Heart left ventricle (tissue), 16 donors: ENCODE data around the gene PRKAG2. TPM values are rescaled to one million over a fixed set of nuclear protein-coding genes. Genes with fewer than 3 reads are reported as not detected.

ENCODE experiments used
- ATAC-seq, 4 donors: fragments of 200-7000 bp; cut with Tn5 transposase; one replicate each; pipeline ENCODE4 v1.9.1; 2020 to 2022; ENCODE audit warnings: moderate library complexity in 4 of 4, mild to moderate bottlenecking in 3 of 4, moderate number of reproducible peaks in 1 of 4
- DNase-seq, 5 donors: peaks; one replicate each; pipeline ENCODE4 v3.0.0-alpha.2; 2020
- H3K27ac ChIP-seq, 12 donors: fragments of 200-600 bp; sonication (generic) in 4 of 12; one replicate each; pipeline versions ENCODE4 v1.5.0 to v1.8.0; 2016 to 2022; ENCODE audit warnings: mild to moderate bottlenecking in 2 of 12
- H3K27me3 ChIP-seq, 9 donors: fragments of 200-600 bp; sonication (generic) in 2 of 9; one replicate each; pipeline versions ENCODE4 v1.5.1 to v1.8.0; 2016 to 2022; ENCODE audit warnings: mild to moderate bottlenecking in 3 of 9
- H3K36me3 ChIP-seq, 9 donors: fragments of 200-600 bp; sonication (generic) in 2 of 9; one replicate each; pipeline versions ENCODE4 v1.5.0 to v1.8.0; 2018 to 2022; ENCODE audit warnings: mild to moderate bottlenecking in 2 of 9
- H3K4me1 ChIP-seq, 12 donors: fragments of 200-600 bp; sonication (generic) in 4 of 12; one replicate each; pipeline versions ENCODE4 v1.5.0 to v1.8.0; 2016 to 2022; ENCODE audit warnings: mild to moderate bottlenecking in 3 of 12
- H3K4me3 ChIP-seq, 12 donors: fragments of 200-600 bp; sonication (generic) in 4 of 12; one replicate each; pipeline versions ENCODE4 v1.5.0 to v1.8.0; 2017 to 2022; ENCODE audit warnings: mild to moderate bottlenecking in 9 of 12, moderate library complexity in 4 of 12
- H3K9me3 ChIP-seq, 12 donors: fragments of 200-600 bp; sonication (generic) in 4 of 12; one replicate each; pipeline versions ENCODE4 v1.5.0 to v1.8.0; 2016 to 2022; ENCODE audit warnings: mild to moderate bottlenecking in 1 of 12
- CTCF ChIP-seq, 12 donors: fragments of 200-600 bp; sonication (generic) in 4 of 12; IDR thresholded peaks; one replicate each; pipeline versions ENCODE4 v1.5.0 to v1.8.0; 2018 to 2022; ENCODE audit warnings: antibody characterized with exemption in 12 of 12, mild to moderate bottlenecking in 5 of 12
- POLR2A ChIP-seq, 2 donors: fragments of 450-650 bp; IDR thresholded peaks; one replicate each; pipeline ENCODE4 v1.6.1; 2017; ENCODE audit warnings: antibody characterized with exemption in 2 of 2, mild to moderate bottlenecking in 2 of 2, moderate library complexity in 2 of 2
- WGBS, 4 donors: extraction: QIAGEN DNeasy Blood & Tissue Kit in 2 of 4; methylation state at CpG; one replicate each; pipeline versions ENCODE4 v1.1.5 to v1.1.7; 2013 to 2018; 5-methylcytosine and 5-hydroxymethylcytosine counted together
- intact Hi-C, 10 donors: fragments of 100-400 bp; cut with DNase I; formaldehyde crosslinking; loops; one replicate each; pipeline versions ENCODE4 v1.11.1 to v1.14.2; 2022
- polyA plus RNA-seq, 2 donors: library from polyadenylated mRNA; stranded (reverse); fragments of 200-250 nt; gene quantifications; one replicate each; pipeline ENCODE4 v1.2.3, GENCODE V29; 2013
- total RNA-seq, 9 donors: library from RNA; depleted of rRNA in 2 of 9; stranded (reverse); fragments of >200 nt in 2 of 9; fragmentation: NEBNext Ultra II Directional in 3 of 9; extraction: Animal tissue kit (Norgen Biotek cat#: 25700) in 3 of 9; gene quantifications; one replicate each; pipeline versions ENCODE4 v1.1.0 to v1.2.4, GENCODE V29; 2016 to 2023
- donor health status: ischemic (EF 13 %, LVEDD 7.1; RV severe dilation, severe dysfunction).
- donor health status: healthy with polysubstance abuse.
- donor health status: DM: no; HTN: yes; CAD: no.
- donor health status: DM: no; HTN: no; CAD: no.
- donor health status: ischemic (EF 25% LVEDD 6.9; RV normal size, moderate dysfunction).
- donor health status: ischemic (EF 25% LVEDD 5.7; RV mildly dilated, moderate dysfunction).
- donor health status: healthy.
- donor health status: DM: yes; HTN: yes; CAD: no.
- donor health status: ischemic (EF 35%, LVEDD 5.7; RV mildly dilated, moderate dysfunction).
- donor health status: nonischemic (EF 11% LVEDD 7.7; RV severe dilation, severe dysfunction).
- donor health status: DM: yes; HTN: yes; CAD: no.
- donor health status: PGD.
- donor health status: ischemic (EF 29% LVEDD 5.4; RV normal size, mild dysfunction).
- donor health status: nonischemic (EF 23%, LVEDD 6.1; RV moderate dilation, normal function).

The PRKAG2 gene
- total and polyA plus RNA-seq, 11 donors = 50.2 to 179 (median 108) TPM

GRCh38 chr7:151838861-151839381, 38.0 kb downstream of the PRKAG2 start:
- peaks cover 0 to 3% (median 0%) of the 10 kb centered on the region in 9 donors for H3K36me3 ChIP-seq
- WGBS, 4 donors = 72 to 88% (median 76%) methylated on average over 17 of the region's 17 CpGs
- peaks cover 0 to 42% (median 0%) of the 10 kb centered on the region in 12 donors for H3K4me1 ChIP-seq
- intact Hi-C loops = no loop called here
- TF ChIP-seq CTCF (IDR thresholded peaks at IDR 0.05) (no peak), POLR2A (IDR thresholded peaks at IDR 0.05) (no peak)
- peak in 3 of 4 donors; percentile 20 to 64 (median 54) for ATAC-seq
- H3K4me3 ChIP-seq = peak overlapping the region in 1 of 12 donors; percentile 38
- H3K9me3 ChIP-seq = no peaks in the 10 kb centered on the region
- peak overlapping the region in 1 of 12 donors; percentile 88 for H3K27ac ChIP-seq
- peak in 2 of 5 donors; percentile 46 to 68 for DNase-seq
- H3K27me3 ChIP-seq = no peaks in the 10 kb centered on the region

- H3K36me3 ChIP-seq = peaks cover 0 to 3% (median 0%) of the 10 kb centered on the region in 9 donors
- H3K27me3 ChIP-seq = no peaks in the 10 kb centered on the region
- 70 to 84% (median 81%) methylated on average over 7 of the region's 7 CpGs for WGBS, 4 donors
- TF ChIP-seq CTCF (IDR thresholded peaks at IDR 0.05) = no peak
- TF ChIP-seq POLR2A (IDR thresholded peaks at IDR 0.05) = no peak
- H3K4me1 ChIP-seq = peaks cover 0 to 38% (median 0%) of the 10 kb centered on the region in 12 donors
- intact Hi-C loops = no loop called here
- H3K4me3 ChIP-seq = peak overlapping the region in 1 of 12 donors; percentile 38
- ATAC-seq (peak in 3 of 4 donors; percentile 16 to 20 (median 19)), DNase-seq (no peak)
- no peaks in the 10 kb centered on the region for H3K9me3 ChIP-seq
- peak overlapping the region in 2 of 12 donors; percentile 9 to 88 for H3K27ac ChIP-seq
Observed at GRCh38 chr7:151838072-151838471, 38.8 kb downstream of the PRKAG2 start.

- Histone ChIP-seq H3K4me3 (peak overlapping the region in 1 of 12 donors; percentile 38), H3K27ac (peak overlapping the region in 2 of 12 donors; percentile 9 to 88), H3K4me1 (peaks cover 0 to 38% (median 0%) of the 10 kb centered on the region in 12 donors), H3K27me3 (no peaks in the 10 kb centered on the region), H3K9me3 (no peaks in the 10 kb centered on the region), H3K36me3 (peaks cover 0 to 3% (median 0%) of the 10 kb centered on the region in 9 donors)
- 72 to 81% (median 74%) methylated on average over 24 to 25 of the region's 25 CpGs for WGBS, 4 donors
- ATAC-seq = peak in 1 of 4 donors; percentile 14
- intact Hi-C loops = no loop called here
- DNase-seq = no peak
- TF ChIP-seq POLR2A (IDR thresholded peaks at IDR 0.05) = no peak
- TF ChIP-seq CTCF (IDR thresholded peaks at IDR 0.05) = no peak
Observed at GRCh38 chr7:151837285-151838042, 39.5 kb downstream of the PRKAG2 start.

- DNase-seq (no peak), ATAC-seq (no peak)
- no peaks in the 10 kb centered on the region for H3K27me3 ChIP-seq
- TF ChIP-seq POLR2A (IDR thresholded peaks at IDR 0.05) (no peak), CTCF (IDR thresholded peaks at IDR 0.05) (no peak)
- no peaks in the 10 kb centered on the region for H3K9me3 ChIP-seq
- H3K36me3 ChIP-seq = peaks cover 0 to 3% (median 0%) of the 10 kb centered on the region in 9 donors
- peaks cover 0 to 38% (median 0%) of the 10 kb centered on the region in 12 donors for H3K4me1 ChIP-seq
- no peak overlapping the region for H3K4me3 ChIP-seq
- no peak overlapping the region for H3K27ac ChIP-seq
- intact Hi-C loops = no loop called here
- WGBS, 4 donors = 81 to 94% (median 89%) methylated on average over 12 of the region's 12 CpGs
Observed at GRCh38 chr7:151836927-151837205, 40.0 kb downstream of the PRKAG2 start.
